Activated B cell treated with CpG ODN at 0.5 μM for 24 hours (primary cell): ENCODE data around the gene PSMC5. TPM values are rescaled to one million over a fixed set of nuclear protein-coding genes. Genes with fewer than 3 reads are reported as not detected.
"Not testable (repeated sequence)": the region's sequence is repeated elsewhere in the genome, so short reads cannot be mapped to it uniquely, and the experiment has no call there.

ENCODE experiments used
- ATAC-seq: fragments of 200-7000 bp; cut with Tn5 transposase; one replicate; pipeline ENCODE4 v1.10.0; 2021; ENCODE audit warnings: low read depth, mild to moderate bottlenecking, moderate library complexity
- CTCF ChIA-PET: fragments of 350-600 bp; sonication (Branson Sonifier 250); formaldehyde crosslinking; loops from one replicate; lab custom pipeline; 2021; ENCODE audit warnings: antibody characterized with exemption; lab: Charles Lee
- POLR2A ChIA-PET: fragments of 350-600 bp; sonication (Branson Sonifier 250); formaldehyde crosslinking; loops from one replicate; lab custom pipeline; 2021; ENCODE audit warnings: antibody characterized with exemption; lab: Charles Lee
- DNase-seq: peaks from one replicate; pipeline ENCODE4 v3.0.0; 2022
- H3K27ac Mint-ChIP-seq: one replicate; pipeline ENCODE4 v1.8.0; 2020; ENCODE audit warnings: mixed read lengths
- H3K27me3 Mint-ChIP-seq: one replicate; pipeline ENCODE4 v1.8.0; 2021; ENCODE audit warnings: mixed read lengths
- H3K36me3 Mint-ChIP-seq: one replicate; pipeline ENCODE4 v1.8.0; 2021; ENCODE audit warnings: low read depth, mixed read lengths
- H3K4me1 Mint-ChIP-seq: one replicate; pipeline ENCODE4 v1.8.0; 2021; ENCODE audit warnings: mixed read lengths
- H3K4me3 Mint-ChIP-seq: one replicate; pipeline ENCODE4 v1.8.0; 2020; ENCODE audit warnings: mild to moderate bottlenecking, mixed read lengths
- H3K9me3 Mint-ChIP-seq: one replicate; pipeline ENCODE4 v1.8.0; 2020; ENCODE audit warnings: mixed read lengths
- CTCF ChIP-seq: fragments of 200-600 bp; IDR thresholded peaks from one replicate; pipeline ENCODE4 v1.8.0; 2022; ENCODE audit warnings: antibody characterized with exemption, mild to moderate bottlenecking
- intact Hi-C: fragments of 100-400 bp; cut with micrococcal nuclease; formaldehyde crosslinking; loops from one replicate; pipeline ENCODE4 v1.15.1; 2024
- total RNA-seq: library from RNA; stranded (reverse); gene quantifications from 2 replicates; pipeline ENCODE4 v1.2.3, GENCODE V29; 2022

Gene PSMC5
- total RNA-seq, 1 donor from 2014 or later = 157 TPM

DNA sequence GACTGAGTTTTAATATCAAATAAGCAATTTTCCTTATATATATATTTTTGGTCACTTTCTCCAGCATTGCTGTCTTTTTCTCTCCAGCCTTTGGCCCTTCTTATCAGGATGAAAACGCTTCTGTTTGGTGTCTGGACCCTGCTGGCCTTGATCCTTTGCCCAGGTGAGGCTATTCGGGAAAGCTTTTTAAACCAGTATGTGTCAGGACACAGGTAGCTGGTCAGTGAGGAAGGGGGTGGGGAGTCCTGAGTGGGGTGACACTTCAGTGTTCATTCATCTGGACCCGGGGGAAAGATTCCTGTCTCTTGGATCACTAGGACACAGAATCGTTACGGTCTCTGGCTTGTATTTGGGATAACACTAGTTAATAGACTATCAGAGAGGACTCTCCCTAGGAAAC, 27.5 kb downstream of the PSMC5 start:
- Mint-ChIP-seq H3K27me3 (no peaks in the 10 kb centered on the region), H3K4me3 (no peak overlapping the region), H3K36me3 (no peaks in the 10 kb centered on the region), H3K4me1 (no peaks in the 10 kb centered on the region), H3K9me3 (no peaks in the 10 kb centered on the region), H3K27ac (no peak overlapping the region)
- DNase-seq (no peak), ATAC-seq (no peak)
- TF ChIP-seq CTCF = no peak
- POLR2A ChIA-PET = no interaction called here
- CTCF ChIA-PET = no interaction called here
- intact Hi-C loops = no loop called here

DNA sequence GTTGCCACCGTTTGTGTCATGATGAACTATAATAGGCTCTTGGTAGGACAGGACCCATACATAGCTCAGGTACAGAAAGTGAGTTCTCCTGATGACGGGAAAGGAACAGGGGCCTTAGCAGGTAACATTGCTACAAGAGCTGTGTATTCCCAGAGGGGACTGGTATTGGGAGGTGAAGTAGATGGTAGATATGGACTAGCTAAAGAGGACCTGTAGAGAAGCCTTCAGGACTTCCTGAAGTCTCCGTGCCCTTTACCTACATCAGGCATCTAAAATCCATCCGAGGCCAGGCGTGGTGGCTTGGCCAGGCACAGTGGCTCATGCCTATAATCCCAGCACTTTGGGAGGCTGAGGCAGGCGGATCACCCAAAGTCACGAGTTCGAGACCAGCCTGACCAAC, 28.0 kb downstream of the PSMC5 start:
- ChIA-PET CTCF (no interaction called here), POLR2A (no interaction called here)
- Mint-ChIP-seq H3K4me1 (no peaks in the 10 kb centered on the region), H3K9me3 (no peaks in the 10 kb centered on the region), H3K27ac (no peak overlapping the region), H3K36me3 (no peaks in the 10 kb centered on the region), H3K27me3 (peaks cover 1% of the 10 kb centered on the region), H3K4me3 (no peak overlapping the region)
- TF ChIP-seq CTCF = no peak
- intact Hi-C loops = no loop called here
- ATAC-seq (no peak), DNase-seq (no peak)

DNA sequence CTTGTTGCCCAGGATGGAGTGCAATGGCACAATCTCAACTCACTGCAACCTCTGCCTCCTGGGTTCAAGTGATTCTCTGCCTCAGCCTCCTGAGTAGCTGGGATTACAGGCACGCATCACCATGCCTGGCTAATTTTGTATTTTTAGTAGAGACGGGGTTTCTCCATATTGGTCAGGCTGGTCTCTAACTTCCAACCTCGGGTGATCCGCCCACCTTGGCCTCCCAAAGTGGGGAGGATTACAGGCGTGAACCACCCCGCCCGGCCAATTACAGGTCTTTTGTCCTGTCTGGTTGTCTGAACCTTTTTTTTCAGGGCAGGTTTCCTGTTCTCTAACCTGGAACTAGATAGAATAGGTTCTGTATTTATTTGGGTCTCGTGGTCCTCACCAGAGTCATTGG, 29.2 kb downstream of the PSMC5 start:
- H3K36me3 Mint-ChIP-seq, intact Hi-C loops, H3K4me1 Mint-ChIP-seq, DNase-seq, H3K27me3 Mint-ChIP-seq, ATAC-seq, H3K9me3 Mint-ChIP-seq, H3K27ac Mint-ChIP-seq, POLR2A ChIA-PET, H3K4me3 Mint-ChIP-seq: not testable (repeated sequence)
- CTCF ChIA-PET = interaction anchor here (0.7 kb wide), 1 partner anchor 430 kb away, joined by 3 read pairs; no protein-coding TSS in a partner anchor

- intact Hi-C loops = no loop called here
- peaks cover 9% of the 10 kb centered on the region for H3K27me3 Mint-ChIP-seq
- TF ChIP-seq CTCF = no peak
- no peak overlapping the region for H3K4me3 Mint-ChIP-seq
- H3K4me1 Mint-ChIP-seq = no peaks in the 10 kb centered on the region
- no peak overlapping the region for H3K27ac Mint-ChIP-seq
- DNase-seq (no peak), ATAC-seq (no peak)
- no peaks in the 10 kb centered on the region for H3K9me3 Mint-ChIP-seq
- no peaks in the 10 kb centered on the region for H3K36me3 Mint-ChIP-seq
- CTCF ChIA-PET = interaction anchor here (1.8 kb wide), 1 partner anchor 10 kb away, joined by 5 read pairs; no protein-coding TSS in a partner anchor
- POLR2A ChIA-PET = interaction anchor here (0.6 to 0.7 kb wide), 2 partner anchors 16 to 24 kb away, joined by 3 to 7 read pairs; no protein-coding TSS in a partner anchor
These were observed 32.0 kb downstream of the PSMC5 start for GRCh38 chr17:63859257-63859656.

- H3K36me3 Mint-ChIP-seq, ATAC-seq, H3K9me3 Mint-ChIP-seq, H3K4me3 Mint-ChIP-seq, H3K4me1 Mint-ChIP-seq, DNase-seq, intact Hi-C loops, H3K27ac Mint-ChIP-seq, H3K27me3 Mint-ChIP-seq: not testable (repeated sequence)
- ChIA-PET CTCF (interaction anchor here (1.0 to 2.1 kb wide), 5 partner anchors 9 to 302 kb away, joined by 3 to 10 read pairs (median 4); partner anchors contain the start of gene GH2), POLR2A (interaction anchor here (0.6 to 0.7 kb wide), 2 partner anchors 9 to 23 kb away, joined by 4 read pairs; no protein-coding TSS in a partner anchor)
These were observed 39.4 kb downstream of the PSMC5 start for GRCh38 chr17:63866625-63867024.

- H3K4me1 Mint-ChIP-seq, H3K9me3 Mint-ChIP-seq, POLR2A ChIA-PET, H3K27me3 Mint-ChIP-seq, H3K27ac Mint-ChIP-seq, H3K4me3 Mint-ChIP-seq, H3K36me3 Mint-ChIP-seq, intact Hi-C loops, ATAC-seq, DNase-seq: not testable (repeated sequence)
- CTCF ChIA-PET = interaction anchor here (0.6 to 1.0 kb wide), 3 partner anchors 13 to 242 kb away, joined by 3 read pairs; no protein-coding TSS in a partner anchor
These were observed 42.5 kb downstream of the PSMC5 start for GRCh38 chr17:63869491-63870291.

DNA sequence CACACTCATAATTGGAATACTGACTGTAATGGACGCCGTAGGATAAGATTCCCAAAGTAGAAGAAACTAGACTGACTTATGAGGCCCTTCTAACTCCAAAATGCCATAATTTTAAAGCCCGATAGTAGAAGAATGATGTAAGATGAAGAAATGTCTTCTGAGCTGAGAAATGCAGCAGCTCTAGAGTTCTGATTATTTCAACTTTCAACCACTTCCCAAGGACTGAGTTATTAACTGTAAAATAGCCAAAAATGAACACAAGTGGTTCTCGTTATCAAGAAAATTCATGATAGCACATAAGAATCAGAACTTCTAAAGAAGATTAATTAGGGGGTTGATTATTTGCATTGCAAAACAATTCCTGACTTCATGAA, 43.0 kb downstream of the PSMC5 start:
- CTCF ChIA-PET, DNase-seq, H3K27me3 Mint-ChIP-seq, H3K27ac Mint-ChIP-seq, POLR2A ChIA-PET, H3K4me3 Mint-ChIP-seq, H3K36me3 Mint-ChIP-seq, H3K9me3 Mint-ChIP-seq, H3K4me1 Mint-ChIP-seq, ATAC-seq, intact Hi-C loops: not testable (repeated sequence)

DNA sequence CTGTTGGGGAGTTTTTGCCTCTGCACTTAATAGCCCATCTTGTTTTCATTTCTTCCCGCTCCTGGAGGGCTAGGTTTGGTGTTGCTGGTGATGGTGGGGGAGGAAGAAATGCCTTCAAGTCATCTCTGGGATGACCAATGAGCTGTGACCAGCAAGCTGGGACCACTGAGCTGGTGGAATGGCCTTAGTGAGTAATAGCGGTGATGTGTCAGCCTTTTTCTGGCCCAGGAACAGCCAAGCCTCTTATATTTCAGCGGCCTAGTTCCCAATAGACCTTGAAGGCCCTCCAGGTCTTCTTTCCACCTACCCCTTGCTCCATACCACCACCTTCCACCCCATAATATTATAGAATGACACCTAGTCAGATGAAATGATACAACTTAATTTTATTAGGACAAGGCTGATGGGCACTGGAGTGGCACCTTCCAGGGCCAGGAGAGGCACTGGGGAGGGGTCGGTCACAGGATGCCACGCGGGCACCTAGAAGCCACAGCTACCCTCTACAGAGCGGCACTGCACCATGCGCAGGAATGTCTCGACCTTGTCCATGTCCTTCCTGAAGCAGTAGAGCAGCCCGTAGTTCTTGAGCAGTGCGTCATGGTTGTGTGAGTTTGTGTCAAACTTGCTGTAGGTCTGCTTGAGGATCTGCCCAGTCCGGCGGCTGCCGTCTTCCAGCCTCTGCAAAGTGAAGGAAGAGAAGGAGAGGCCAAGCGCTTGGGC, 44.6 kb downstream of the PSMC5 start:
- CTCF ChIA-PET, H3K36me3 Mint-ChIP-seq, H3K4me3 Mint-ChIP-seq, H3K4me1 Mint-ChIP-seq, ATAC-seq, H3K27ac Mint-ChIP-seq, DNase-seq, POLR2A ChIA-PET, H3K27me3 Mint-ChIP-seq, intact Hi-C loops, H3K9me3 Mint-ChIP-seq: not testable (repeated sequence)

GRCh38 chr17:63873577-63873976, 46.3 kb downstream of the PSMC5 start, which contains the start of gene CSH2:
TSS of gene CSH2 (minus strand) at chr17:63873677. CDS start at chr17:63873614, 63 bp downstream.
- H3K27me3 Mint-ChIP-seq, POLR2A ChIA-PET, H3K4me3 Mint-ChIP-seq, DNase-seq, CTCF ChIA-PET, intact Hi-C loops, H3K9me3 Mint-ChIP-seq, H3K36me3 Mint-ChIP-seq, ATAC-seq, H3K4me1 Mint-ChIP-seq, H3K27ac Mint-ChIP-seq: not testable (repeated sequence)
